GM12872 (cell line): ENCODE results near the gene ZNF536.

Source experiments
- TF ChIP-seq, protein P1 (sequence below): IDR thresholded peaks from 3 replicates; pipeline ENCODE4 v1.5.1; 2011; ENCODE audit warnings: low read depth, mild to moderate bottlenecking, low read length, moderate library complexity; ENCODE audit not compliant: insufficient read depth

The ZNF536 gene

DNA sequence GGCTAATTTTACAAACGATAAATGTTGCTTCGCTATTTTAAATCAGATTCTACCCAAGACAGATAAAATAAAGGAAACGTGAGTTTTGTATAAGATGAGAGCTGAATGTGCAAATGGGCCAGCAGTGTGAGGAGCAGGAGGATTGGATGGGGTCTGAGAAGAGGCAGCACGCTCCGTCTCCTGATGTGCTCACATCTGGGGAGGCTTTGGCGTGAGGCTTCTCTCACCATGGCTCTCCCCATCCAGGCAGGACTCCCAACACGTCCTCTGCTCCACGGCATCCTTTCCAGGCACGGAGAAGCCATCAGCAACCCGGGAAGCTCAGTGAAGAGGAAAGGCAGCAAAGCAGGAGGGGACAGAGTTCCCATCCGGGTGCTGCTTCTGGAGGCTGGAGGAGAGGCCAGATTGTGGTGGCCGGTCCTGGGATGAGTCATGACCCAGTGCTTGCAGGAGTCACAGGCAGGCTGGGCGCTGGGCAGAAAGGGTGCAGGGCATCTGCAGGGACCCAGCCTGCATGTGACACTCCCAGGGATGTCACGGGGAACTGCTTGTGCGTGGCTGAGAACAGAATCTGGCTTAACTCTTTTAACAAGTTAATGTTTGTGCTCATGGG, 47.5 kb downstream of the ZNF536 start:
- TF ChIP-seq, protein P1, sequence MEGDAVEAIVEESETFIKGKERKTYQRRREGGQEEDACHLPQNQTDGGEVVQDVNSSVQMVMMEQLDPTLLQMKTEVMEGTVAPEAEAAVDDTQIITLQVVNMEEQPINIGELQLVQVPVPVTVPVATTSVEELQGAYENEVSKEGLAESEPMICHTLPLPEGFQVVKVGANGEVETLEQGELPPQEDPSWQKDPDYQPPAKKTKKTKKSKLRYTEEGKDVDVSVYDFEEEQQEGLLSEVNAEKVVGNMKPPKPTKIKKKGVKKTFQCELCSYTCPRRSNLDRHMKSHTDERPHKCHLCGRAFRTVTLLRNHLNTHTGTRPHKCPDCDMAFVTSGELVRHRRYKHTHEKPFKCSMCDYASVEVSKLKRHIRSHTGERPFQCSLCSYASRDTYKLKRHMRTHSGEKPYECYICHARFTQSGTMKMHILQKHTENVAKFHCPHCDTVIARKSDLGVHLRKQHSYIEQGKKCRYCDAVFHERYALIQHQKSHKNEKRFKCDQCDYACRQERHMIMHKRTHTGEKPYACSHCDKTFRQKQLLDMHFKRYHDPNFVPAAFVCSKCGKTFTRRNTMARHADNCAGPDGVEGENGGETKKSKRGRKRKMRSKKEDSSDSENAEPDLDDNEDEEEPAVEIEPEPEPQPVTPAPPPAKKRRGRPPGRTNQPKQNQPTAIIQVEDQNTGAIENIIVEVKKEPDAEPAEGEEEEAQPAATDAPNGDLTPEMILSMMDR = no peak

DNA sequence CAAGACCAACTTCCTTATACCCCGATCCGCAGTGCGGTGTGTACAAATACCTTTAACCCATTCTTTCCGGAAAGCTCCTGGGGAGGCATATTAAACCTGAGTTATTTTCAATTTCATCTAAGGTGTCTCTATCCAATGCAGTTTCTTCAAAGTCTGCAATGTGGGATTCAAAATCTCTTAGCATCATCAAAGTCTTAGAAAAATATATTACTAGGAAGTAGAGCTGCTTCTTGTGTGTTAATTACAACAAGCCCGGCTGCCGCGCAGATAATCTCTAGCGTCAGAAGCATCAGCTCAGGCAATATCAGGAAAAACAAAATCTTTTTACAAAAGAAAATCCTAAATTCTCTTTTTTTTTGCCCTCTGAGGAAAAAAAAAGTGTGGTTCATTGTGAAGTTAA, 48.1 kb downstream of the ZNF536 start:
- TF ChIP-seq, protein P1 = no peak

DNA sequence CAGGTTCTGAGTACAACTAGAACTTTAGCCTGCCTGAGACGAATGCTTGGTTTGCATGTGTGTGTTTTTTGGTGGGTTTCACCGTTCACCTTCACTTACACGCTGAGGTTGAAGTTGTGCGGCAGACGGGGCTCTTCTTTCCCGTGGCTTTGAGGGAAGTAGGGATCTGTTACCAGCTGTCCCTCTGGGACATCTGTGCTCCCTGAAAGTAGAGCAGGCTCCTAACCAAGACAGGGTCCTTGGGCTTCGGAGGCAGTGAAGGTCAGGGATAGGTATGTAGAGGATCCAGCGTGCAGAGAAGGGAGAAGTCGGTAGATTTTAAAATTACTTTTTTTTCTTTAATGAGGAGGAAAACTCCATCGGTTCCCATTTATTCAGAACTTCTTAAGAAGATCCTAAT, 48.7 kb downstream of the ZNF536 start:
- TF ChIP-seq, protein P1 = no peak

DNA sequence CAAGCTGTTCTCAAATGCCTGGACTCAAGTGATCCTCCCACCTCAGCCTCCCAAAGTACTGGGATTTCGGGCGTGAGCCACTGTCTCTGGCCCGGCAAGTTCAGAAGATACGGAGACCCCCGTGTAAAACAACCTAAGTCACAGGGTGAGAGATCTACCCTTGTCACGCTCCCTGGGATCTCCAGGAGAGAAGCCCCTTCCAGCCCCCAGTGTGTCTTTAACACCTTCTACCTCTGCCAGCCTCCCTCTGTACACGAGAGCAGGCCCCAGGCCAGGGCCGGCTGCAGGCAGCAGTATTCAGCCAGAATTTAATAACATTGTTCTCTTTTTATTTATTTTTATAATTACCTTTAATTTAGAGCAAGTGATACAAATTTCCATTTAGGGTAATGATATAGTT, 49.4 kb downstream of the ZNF536 start:
- TF ChIP-seq, protein P1 = no peak

DNA sequence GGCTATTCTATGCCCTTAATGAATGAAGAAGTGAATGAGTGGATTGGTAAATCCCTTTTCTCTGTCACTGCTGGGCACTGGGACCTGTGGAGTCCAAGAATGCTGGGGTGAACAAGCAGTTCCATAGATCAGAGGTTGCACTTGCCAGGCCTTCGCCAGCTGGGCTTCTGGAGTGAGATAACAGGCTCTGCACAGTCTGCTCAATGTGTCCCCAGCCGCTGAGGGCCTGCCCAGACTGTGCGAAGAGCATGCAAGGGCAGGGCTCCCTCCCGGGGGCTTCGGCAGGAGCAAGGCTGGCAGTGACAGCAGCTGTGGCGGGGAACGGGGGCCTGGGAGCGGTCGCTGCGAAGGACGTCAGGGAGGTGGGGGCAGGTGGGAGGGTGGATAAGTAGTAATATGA, 51.3 kb downstream of the ZNF536 start:
- TF ChIP-seq, protein P1 = no peak

DNA sequence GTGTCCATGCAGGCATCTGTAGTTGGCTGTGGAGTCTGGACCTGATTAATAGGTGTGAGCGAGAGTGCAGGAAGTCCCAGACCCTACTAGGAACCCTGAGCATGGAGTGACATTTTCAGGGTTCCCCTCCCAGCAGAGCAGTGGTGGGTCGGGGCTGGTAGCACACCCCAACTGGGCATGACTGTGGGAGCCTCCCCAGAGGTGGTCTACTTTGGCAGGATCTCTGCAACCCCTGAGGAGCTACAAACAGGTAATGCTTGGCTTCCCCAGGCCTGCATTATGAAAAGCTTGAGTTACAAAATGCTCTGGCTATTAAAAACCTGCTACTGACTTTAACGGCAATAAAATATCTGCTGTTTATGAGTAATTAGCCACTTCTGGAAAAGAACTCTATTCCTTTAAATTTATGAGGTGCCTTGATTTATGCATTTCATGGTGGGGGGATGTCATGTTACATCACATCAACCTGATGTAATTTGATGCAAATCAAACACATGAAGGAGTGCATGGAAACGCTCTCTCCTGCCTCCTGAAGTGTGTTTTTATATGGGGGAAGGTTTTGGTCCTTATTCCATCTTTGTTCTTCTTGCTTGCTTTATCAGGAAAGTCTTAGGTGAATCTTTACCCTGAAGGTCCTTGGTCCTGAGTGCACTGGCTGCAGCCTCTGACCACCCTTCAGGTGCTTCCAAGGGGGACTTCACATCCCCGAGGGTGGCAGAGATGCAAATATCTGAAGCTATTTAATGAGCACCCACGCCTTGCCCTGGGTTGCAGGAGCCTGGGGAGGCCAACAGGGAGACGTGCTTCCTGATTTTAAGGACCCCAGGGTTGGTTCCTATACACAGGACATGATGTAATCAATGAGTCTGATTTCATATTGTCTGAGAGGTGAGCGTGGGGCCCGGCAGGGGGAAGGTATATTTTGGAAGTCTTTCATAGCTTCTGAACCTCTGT, 54.0 kb downstream of the ZNF536 start:
- TF ChIP-seq, protein P1 = no peak

DNA sequence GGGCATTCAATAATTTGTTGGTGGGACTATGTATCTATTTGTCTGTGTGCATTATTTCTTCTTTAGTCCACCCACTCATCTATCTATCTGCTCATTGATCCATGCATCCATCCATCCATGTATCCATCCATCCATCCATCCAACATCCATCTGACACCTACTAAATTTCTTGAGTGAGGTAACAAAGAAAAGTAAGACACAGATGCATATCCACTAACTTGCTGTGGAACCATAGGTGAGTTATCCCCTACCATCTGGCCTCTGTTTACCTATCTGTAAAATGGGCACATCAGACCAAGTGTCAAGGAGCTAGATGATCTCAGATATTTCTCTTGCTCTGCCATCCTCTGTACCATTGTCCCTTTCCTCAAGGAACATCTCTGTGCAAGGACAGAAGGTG, 54.7 kb downstream of the ZNF536 start:
- TF ChIP-seq, protein P1 = no peak
